GM19328 (cell line): ENCODE results near the gene USP35.
"Not testable (repeated sequence)": the region's sequence is repeated elsewhere in the genome, so short reads cannot be mapped to it uniquely, and the experiment has no call there.

Source experiments
- ATAC-seq: cut with Tn5 transposase; IDR thresholded peaks from one replicate; pipeline ENCODE4 v1.9.1; 2021; ENCODE audit warnings: mild to moderate bottlenecking, moderate library complexity; ENCODE audit not compliant: unreplicated experiment

USP35 gene

GRCh38 chr11:78170413-78170812 is 18.3 kb upstream of the USP35 start:
- ATAC-seq: no peak

- no peak for ATAC-seq
Observed at GRCh38 chr11:78170874-78171549, 17.7 kb upstream of the USP35 start.

- no peak for ATAC-seq
Observed at GRCh38 chr11:78171951-78172350, 16.8 kb upstream of the USP35 start.

GRCh38 chr11:78175862-78176261 is 12.9 kb upstream of the USP35 start:
- ATAC-seq: not testable (repeated sequence)

GRCh38 chr11:78176605-78177141 is 12.0 kb upstream of the USP35 start:
- ATAC-seq: no peak

- no peak for ATAC-seq
Observed at GRCh38 chr11:78177216-78177615, 11.5 kb upstream of the USP35 start.

- ATAC-seq: no peak
Observed at GRCh38 chr11:78179459-78180071, 9.2 kb upstream of the USP35 start.

GRCh38 chr11:78180751-78181150 is 8.0 kb upstream of the USP35 start:
- ATAC-seq: no peak

GRCh38 chr11:78181185-78181584 is 7.5 kb upstream of the USP35 start:
- no peak for ATAC-seq

GRCh38 chr11:78187366-78188285 is 1.1 kb upstream of the USP35 start:
- peak; percentile 21 for ATAC-seq

GRCh38 chr11:78189174-78189724 is 530 bp downstream of the USP35 start:
- no peak for ATAC-seq

GRCh38 chr11:78189851-78190250 is 1.1 kb downstream of the USP35 start:
- no peak for ATAC-seq

GRCh38 chr11:78190374-78190773 is 1.7 kb downstream of the USP35 start:
- no peak for ATAC-seq

GRCh38 chr11:78190871-78191538 is 2.3 kb downstream of the USP35 start:
- ATAC-seq: no peak

GRCh38 chr11:78192223-78192719 is 3.6 kb downstream of the USP35 start:
- no peak for ATAC-seq

- ATAC-seq: no peak
Observed at GRCh38 chr11:78192911-78193351, 4.2 kb downstream of the USP35 start.

GRCh38 chr11:78193806-78194205 is 5.1 kb downstream of the USP35 start:
- no peak for ATAC-seq

GRCh38 chr11:78194490-78194889 is 5.8 kb downstream of the USP35 start:
- no peak for ATAC-seq

- no peak for ATAC-seq
Observed at GRCh38 chr11:78195917-78196560, 7.3 kb downstream of the USP35 start.

- ATAC-seq: no peak
Observed at GRCh38 chr11:78196661-78197091, 8.0 kb downstream of the USP35 start.
